HFFc6 (cell line): ENCODE data around the gene PARD3. TPM values are rescaled to one million over a fixed set of nuclear protein-coding genes. Genes with fewer than 3 reads are reported as not detected.
A peak's percentile ranks its signal among the peaks of the same experiment; 100 is the strongest.
"Not testable (repeated sequence)": the region's sequence is repeated elsewhere in the genome, so short reads cannot be mapped to it uniquely, and the experiment has no call there.

Experiments used
- DNase-seq: peaks from one replicate; pipeline ENCODE4 v3.0.0-alpha.2; 2018
- H3K27ac Mint-ChIP-seq: 2 replicates; pipeline ENCODE4 v1.8.0; 2020; ENCODE audit warnings: mild to moderate bottlenecking, mixed read lengths
- H3K27me3 Mint-ChIP-seq: 2 replicates; pipeline ENCODE4 v1.8.0; 2021; ENCODE audit warnings: mild to moderate bottlenecking, moderate library complexity, mixed read lengths; ENCODE audit not compliant: insufficient read depth
- H3K36me3 Mint-ChIP-seq: 2 replicates; pipeline ENCODE4 v1.8.0; 2021; ENCODE audit warnings: low read depth, mixed read lengths
- H3K4me1 Mint-ChIP-seq: 2 replicates; pipeline ENCODE4 v1.8.0; 2020; ENCODE audit warnings: low read depth, mixed read lengths
- H3K4me3 Mint-ChIP-seq: 2 replicates; pipeline ENCODE4 v1.8.0; 2020; ENCODE audit warnings: mild to moderate bottlenecking, moderate library complexity, mixed read lengths
- H3K9me3 Mint-ChIP-seq: 2 replicates; pipeline ENCODE4 v1.8.0; 2020; ENCODE audit warnings: mild to moderate bottlenecking, mixed read lengths
- CTCF ChIP-seq: fragments of 200-600 bp; sonication (generic); IDR thresholded peaks from 2 replicates; pipeline ENCODE4 v1.5.0; 2021; ENCODE audit warnings: antibody characterized with exemption, mild to moderate bottlenecking
- total RNA-seq, 6 experiments: library from RNA; stranded (reverse); fragmentation: NEBNext Ultra II Directional; extraction: Animal tissue kit (Norgen Biotek cat#: 25700); gene quantifications; 2 replicates in 1 of 6; 3 replicates in 5 of 6; pipeline ENCODE4 v1.2.3, GENCODE V29; 2021

The PARD3 gene
- total RNA-seq, 6 experiments from 2014 or later: 19.9 to 24.3 (median 23.1) TPM

DNA sequence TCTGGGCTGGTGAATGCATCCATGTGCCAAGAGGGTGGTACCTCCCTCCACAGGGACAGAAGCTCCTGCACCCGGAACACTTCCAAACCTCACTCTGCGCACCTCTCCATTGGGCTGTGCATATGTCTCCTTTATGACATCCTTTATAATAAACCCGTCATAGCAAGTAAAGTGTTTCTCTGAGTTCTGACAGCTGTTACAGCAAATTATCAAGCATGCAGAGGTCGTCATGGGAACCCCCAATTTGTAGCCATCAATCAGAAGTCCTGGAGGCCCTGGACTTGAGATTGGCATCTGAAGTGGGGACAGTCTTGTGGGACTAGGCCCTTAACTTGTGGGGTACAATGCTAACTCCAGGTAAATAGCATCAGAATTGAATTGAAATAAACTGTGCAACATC lies 29.4 kb upstream of the PARD3 start:
- no peak for DNase-seq
- peaks cover 37% of the 10 kb centered on the region for H3K27me3 Mint-ChIP-seq
- no peaks in the 10 kb centered on the region for H3K36me3 Mint-ChIP-seq
- H3K27ac Mint-ChIP-seq: no peak overlapping the region
- no peak overlapping the region for H3K4me3 Mint-ChIP-seq
- H3K4me1 Mint-ChIP-seq: no peaks in the 10 kb centered on the region
- no peak for TF ChIP-seq CTCF
- H3K9me3 Mint-ChIP-seq: no peaks in the 10 kb centered on the region

DNA sequence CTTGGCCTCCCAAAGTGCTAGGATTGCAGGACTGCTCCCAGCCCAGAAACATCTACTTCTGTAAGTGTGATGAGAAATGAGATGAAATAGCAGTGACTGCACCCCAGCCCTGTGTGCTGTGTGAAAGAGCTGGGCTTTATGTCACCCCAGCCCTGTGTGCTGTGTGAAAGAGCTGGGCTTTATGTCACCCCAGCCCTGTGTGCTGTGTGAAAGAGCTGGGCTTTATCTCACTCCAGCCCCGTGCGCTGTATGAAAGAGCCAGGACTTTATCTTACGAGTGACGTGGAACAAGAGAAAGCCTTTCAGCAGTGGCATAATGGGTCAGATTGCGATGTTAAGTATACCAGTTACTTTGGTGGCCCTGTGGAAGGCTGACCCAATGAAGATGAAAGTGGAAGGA lies 28.4 kb upstream of the PARD3 start:
- H3K27ac Mint-ChIP-seq, H3K4me1 Mint-ChIP-seq, H3K9me3 Mint-ChIP-seq, H3K36me3 Mint-ChIP-seq, DNase-seq, H3K4me3 Mint-ChIP-seq: not testable (repeated sequence)
- H3K27me3 Mint-ChIP-seq: peaks cover 44% of the 10 kb centered on the region

DNA sequence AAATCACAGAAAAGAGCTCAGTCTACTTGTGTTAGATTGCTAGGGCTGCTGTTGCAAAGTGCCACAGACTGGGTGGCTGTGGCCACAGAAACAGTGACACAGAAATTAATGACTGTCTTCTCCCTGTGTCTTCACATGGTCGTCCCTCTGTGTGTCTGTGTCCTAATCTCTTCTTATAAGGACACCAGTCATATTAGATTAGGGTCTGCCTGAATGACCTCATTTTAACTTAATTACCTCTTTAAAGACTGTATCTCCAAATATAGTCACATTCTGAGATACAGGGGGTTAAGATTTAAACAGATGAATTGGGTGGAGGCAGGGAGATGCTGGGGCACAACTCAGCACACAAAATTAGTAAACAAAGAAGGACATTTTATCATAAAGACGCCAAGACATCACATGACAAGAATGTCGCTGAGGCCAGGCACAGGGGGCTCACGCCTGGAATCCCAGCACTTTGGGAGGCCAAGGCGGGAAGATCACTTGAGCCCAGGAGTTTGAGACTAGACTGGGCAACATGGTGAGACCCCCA lies 23.3 kb upstream of the PARD3 start:
- Mint-ChIP-seq H3K36me3 (no peaks in the 10 kb centered on the region), H3K4me3 (no peak overlapping the region), H3K9me3 (no peaks in the 10 kb centered on the region), H3K27ac (no peak overlapping the region), H3K4me1 (no peaks in the 10 kb centered on the region), H3K27me3 (peaks cover 54% of the 10 kb centered on the region)
- DNase-seq: no peak
- no peak for TF ChIP-seq CTCF

DNA sequence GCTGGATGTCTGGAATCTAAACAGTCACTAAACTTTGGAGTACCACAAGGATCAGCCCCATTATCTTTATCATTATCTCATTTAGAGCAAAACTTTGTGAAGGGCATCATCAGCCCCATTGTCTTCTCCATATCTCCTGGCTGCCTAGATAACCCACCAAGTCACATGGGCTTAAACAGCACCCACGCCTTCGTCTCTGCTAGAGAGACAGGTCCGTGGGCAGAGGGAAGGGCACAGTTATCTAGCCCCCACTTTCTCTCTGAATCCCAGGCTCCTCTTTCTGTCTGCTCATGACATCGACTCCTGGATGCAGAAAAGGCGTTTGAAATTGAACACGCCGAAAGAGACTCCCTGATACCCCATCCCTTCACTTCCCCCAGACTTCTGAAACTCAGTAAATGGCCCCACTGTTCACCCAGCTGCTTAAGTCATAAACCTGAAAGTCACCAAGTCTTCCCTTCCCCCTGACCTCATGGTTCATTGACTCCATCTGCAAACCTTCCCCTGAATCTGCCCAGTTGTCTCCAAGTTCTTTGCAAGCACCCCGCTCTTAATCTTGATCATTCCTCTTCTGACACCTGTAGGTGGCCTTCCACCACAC lies 20.9 kb upstream of the PARD3 start:
- H3K4me1 Mint-ChIP-seq: no peaks in the 10 kb centered on the region
- no peak for TF ChIP-seq CTCF
- peaks cover 49% of the 10 kb centered on the region for H3K27me3 Mint-ChIP-seq
- no peak overlapping the region for H3K4me3 Mint-ChIP-seq
- H3K27ac Mint-ChIP-seq: no peak overlapping the region
- H3K9me3 Mint-ChIP-seq: no peaks in the 10 kb centered on the region
- DNase-seq: no peak
- no peaks in the 10 kb centered on the region for H3K36me3 Mint-ChIP-seq

DNA sequence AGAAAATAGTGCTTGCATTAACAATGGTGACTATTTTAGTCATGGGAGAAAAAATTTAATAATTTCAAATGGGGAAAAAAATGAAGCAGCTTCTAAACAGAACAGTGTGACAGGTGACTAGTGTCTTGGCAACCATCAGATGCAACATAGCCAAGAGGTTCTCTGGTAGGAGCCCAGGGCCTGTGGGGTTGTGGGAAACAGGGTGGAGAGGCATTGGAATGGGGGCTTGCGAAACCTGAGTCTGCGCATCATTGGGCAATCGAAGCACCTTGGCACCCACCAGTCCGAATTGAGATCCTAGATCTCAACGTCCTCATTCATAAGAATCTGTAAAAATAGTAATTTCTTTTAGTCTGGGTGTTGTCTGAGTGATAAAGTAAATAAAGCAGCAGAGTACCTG lies 19.2 kb upstream of the PARD3 start:
- peaks cover 41% of the 10 kb centered on the region for H3K27me3 Mint-ChIP-seq
- no peak for TF ChIP-seq CTCF
- H3K4me1 Mint-ChIP-seq: peaks cover 9% of the 10 kb centered on the region
- H3K27ac Mint-ChIP-seq: no peak overlapping the region
- H3K4me3 Mint-ChIP-seq: no peak overlapping the region
- H3K9me3 Mint-ChIP-seq: no peaks in the 10 kb centered on the region
- DNase-seq: no peak
- H3K36me3 Mint-ChIP-seq: no peaks in the 10 kb centered on the region

GRCh38 chr10:34830217-34830822 lies 15.2 kb upstream of the PARD3 start:
- no peak for TF ChIP-seq CTCF
- DNase-seq: no peak
- no peak overlapping the region for H3K27ac Mint-ChIP-seq
- H3K27me3 Mint-ChIP-seq: peaks cover 19% of the 10 kb centered on the region
- no peaks in the 10 kb centered on the region for H3K36me3 Mint-ChIP-seq
- H3K4me3 Mint-ChIP-seq: peak overlapping the region; percentile 73
- no peaks in the 10 kb centered on the region for H3K9me3 Mint-ChIP-seq
- H3K4me1 Mint-ChIP-seq: peaks cover 9% of the 10 kb centered on the region
